Tibial artery (tissue), 4 donors: ENCODE measurements around the gene TMPRSS3.

Experiments used
- DNase-seq, 2 donors: peaks; one replicate each; pipeline ENCODE4 v3.0.0-alpha.2; 2019
- H3K27ac ChIP-seq, 2 donors: fragments of 200-600 bp; sonication (generic) in 1 of 2; 1 replicate in 1 of 2; 2 replicates in 1 of 2; pipeline ENCODE4 v1.5.1; 2018 to 2019; ENCODE audit warnings: mild to moderate bottlenecking in 1 of 2
- H3K27me3 ChIP-seq, 2 donors: fragments of 200-600 bp; sonication (generic) in 1 of 2; one replicate each; pipeline versions ENCODE4 v1.5.1 to v1.6.0; 2016 to 2019
- H3K36me3 ChIP-seq, 3 donors: fragments of 200-600 bp; sonication (generic) in 2 of 3; one replicate each; pipeline ENCODE4 v1.5.1; 2016 to 2019; ENCODE audit warnings: mild to moderate bottlenecking in 2 of 3
- H3K4me1 ChIP-seq, 4 donors: fragments of 200-600 bp; sonication (generic) in 2 of 4; 1 replicate in 3 of 4; 2 replicates in 1 of 4; pipeline ENCODE4 v1.5.1; 2016 to 2019
- H3K4me3 ChIP-seq, 2 donors: fragments of 200-600 bp; sonication (generic) in 1 of 2; 1 replicate in 1 of 2; 2 replicates in 1 of 2; pipeline ENCODE4 v1.5.1; 2018 to 2019; ENCODE audit warnings: mild to moderate bottlenecking in 2 of 2
- H3K9me3 ChIP-seq, 3 donors: fragments of 200-600 bp; sonication (generic) in 1 of 3; one replicate each; pipeline ENCODE4 v1.5.1; 2016 to 2019
- intact Hi-C: fragments of 100-400 bp; cut with DNase I; formaldehyde crosslinking; loops from one replicate; pipeline ENCODE4 v1.15.0; 2023; ENCODE audit warnings: low total_unique reads
- TF ChIP-seq, protein P1 (sequence below), 2 experiments: fragments of 200-600 bp in 1 of 2; fragments of 450-650 bp in 1 of 2; IDR thresholded peaks; one replicate each; pipeline ENCODE4 v1.5.1; 2017 to 2019; ENCODE audit warnings: antibody characterized with exemption in 2 of 2, mild to moderate bottlenecking in 1 of 2, moderate library complexity in 1 of 2

The TMPRSS3 gene

DNA sequence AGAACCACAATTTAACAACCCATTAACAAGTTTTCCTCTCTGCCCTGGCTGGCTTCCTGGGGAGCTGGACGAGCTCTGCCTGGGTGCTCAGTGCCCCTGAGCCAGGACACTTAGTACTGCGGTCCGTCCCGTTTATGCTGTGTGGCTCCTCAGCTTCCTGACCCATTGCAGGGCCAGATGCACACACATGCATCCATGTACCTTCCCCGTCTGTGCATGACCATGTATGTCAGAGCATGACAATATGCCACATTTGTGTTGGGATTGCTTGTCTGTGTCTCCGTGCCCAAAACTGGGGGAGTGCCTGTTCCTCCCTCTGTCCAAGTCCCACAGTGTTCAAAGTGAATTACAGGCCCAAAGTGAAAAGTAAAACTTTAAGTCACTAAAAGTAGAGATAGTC is 71.0 kb downstream of the TMPRSS3 start:
- H3K4me3 ChIP-seq, result no peak overlapping the region
- H3K27me3 ChIP-seq, result peaks cover 0 to 16% of the 10 kb centered on the region in 2 donors
- H3K36me3 ChIP-seq, result no peaks in the 10 kb centered on the region
- no peaks in the 10 kb centered on the region for H3K9me3 ChIP-seq
- no peaks in the 10 kb centered on the region for H3K4me1 ChIP-seq
- intact Hi-C loops, result no loop called here
- no peak overlapping the region for H3K27ac ChIP-seq
- TF ChIP-seq, protein P1, sequence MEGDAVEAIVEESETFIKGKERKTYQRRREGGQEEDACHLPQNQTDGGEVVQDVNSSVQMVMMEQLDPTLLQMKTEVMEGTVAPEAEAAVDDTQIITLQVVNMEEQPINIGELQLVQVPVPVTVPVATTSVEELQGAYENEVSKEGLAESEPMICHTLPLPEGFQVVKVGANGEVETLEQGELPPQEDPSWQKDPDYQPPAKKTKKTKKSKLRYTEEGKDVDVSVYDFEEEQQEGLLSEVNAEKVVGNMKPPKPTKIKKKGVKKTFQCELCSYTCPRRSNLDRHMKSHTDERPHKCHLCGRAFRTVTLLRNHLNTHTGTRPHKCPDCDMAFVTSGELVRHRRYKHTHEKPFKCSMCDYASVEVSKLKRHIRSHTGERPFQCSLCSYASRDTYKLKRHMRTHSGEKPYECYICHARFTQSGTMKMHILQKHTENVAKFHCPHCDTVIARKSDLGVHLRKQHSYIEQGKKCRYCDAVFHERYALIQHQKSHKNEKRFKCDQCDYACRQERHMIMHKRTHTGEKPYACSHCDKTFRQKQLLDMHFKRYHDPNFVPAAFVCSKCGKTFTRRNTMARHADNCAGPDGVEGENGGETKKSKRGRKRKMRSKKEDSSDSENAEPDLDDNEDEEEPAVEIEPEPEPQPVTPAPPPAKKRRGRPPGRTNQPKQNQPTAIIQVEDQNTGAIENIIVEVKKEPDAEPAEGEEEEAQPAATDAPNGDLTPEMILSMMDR (IDR thresholded peaks at IDR 0.05), result no peak
- no peak for DNase-seq
